B cell (primary cell): ENCODE results near the gene BCAR1.

ENCODE experiments used
- EZH2 ChIP-seq: IDR thresholded peaks from 2 replicates; pipeline ENCODE4 v1.6.1; 2012; ENCODE audit warnings: borderline replicate concordance, low read depth, mild to moderate bottlenecking, moderate library complexity, low read length; ENCODE audit not compliant: insufficient read depth, poor library complexity, severe bottlenecking
- TF ChIP-seq, protein P1 (sequence below): fragments of 200-600 bp; IDR thresholded peaks from one replicate; pipeline ENCODE4 v1.8.0; 2022; ENCODE audit warnings: antibody characterized with exemption, mild to moderate bottlenecking

DNA sequence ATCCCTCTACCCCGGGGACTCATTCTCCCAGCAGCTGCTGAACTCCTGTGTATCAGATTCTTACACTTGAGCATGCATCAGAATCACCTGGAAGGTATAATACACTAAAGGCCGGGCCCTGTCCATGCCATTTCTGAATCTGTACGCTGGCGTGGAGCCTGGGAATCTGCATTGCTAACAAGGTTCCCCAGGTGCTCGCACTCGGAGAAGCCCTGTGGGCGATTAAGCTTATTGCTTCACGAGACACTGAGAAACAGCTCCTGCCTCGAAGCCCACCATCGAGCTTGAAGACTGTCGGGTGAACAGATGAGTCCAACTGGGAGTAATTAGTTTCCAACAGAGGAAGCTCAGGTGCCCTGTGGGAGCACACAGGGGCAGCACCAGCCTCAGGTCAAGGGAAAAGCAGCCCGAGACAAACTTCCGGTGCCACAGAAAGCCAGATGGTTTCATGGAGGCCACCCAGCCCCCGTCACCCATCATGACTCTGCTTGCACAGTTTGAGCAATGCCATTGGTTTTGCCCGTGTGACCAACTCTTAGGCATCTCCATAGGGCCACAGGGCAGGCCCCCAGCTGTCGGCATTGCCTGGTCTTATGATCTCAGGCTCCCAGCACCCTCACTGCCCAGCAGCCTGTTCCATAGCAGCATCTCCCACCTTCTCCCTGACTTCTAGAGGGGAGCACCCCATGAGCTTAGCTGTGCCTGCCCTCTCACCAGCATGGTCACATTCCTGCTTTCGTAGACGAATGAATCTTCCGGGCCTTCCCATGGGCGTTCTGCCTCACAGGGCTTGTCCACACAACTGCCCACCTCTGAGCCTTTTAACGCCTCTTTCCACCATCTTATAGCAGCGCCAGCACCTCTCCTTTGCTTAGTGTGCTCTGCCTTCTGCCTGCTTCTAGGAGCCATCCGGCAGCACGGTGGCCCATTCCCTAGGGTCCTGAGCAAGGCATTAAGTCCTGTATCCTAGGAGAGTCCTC, 55.3 kb downstream of the BCAR1 start:
- no peak for TF ChIP-seq EZH2
- TF ChIP-seq, protein P1, sequence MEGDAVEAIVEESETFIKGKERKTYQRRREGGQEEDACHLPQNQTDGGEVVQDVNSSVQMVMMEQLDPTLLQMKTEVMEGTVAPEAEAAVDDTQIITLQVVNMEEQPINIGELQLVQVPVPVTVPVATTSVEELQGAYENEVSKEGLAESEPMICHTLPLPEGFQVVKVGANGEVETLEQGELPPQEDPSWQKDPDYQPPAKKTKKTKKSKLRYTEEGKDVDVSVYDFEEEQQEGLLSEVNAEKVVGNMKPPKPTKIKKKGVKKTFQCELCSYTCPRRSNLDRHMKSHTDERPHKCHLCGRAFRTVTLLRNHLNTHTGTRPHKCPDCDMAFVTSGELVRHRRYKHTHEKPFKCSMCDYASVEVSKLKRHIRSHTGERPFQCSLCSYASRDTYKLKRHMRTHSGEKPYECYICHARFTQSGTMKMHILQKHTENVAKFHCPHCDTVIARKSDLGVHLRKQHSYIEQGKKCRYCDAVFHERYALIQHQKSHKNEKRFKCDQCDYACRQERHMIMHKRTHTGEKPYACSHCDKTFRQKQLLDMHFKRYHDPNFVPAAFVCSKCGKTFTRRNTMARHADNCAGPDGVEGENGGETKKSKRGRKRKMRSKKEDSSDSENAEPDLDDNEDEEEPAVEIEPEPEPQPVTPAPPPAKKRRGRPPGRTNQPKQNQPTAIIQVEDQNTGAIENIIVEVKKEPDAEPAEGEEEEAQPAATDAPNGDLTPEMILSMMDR, result no peak
